HG02870 (cell line): Measurements from ENCODE around the gene SLC6A12.
"Not testable (repeated sequence)": the region's sequence is repeated elsewhere in the genome, so short reads cannot be mapped to it uniquely, and the experiment has no call there.

Experiments
- ATAC-seq: cut with Tn5 transposase; IDR thresholded peaks from one replicate; pipeline ENCODE4 v1.9.1; 2021; ENCODE audit warnings: mild to moderate bottlenecking, moderate library complexity; ENCODE audit not compliant: unreplicated experiment

The SLC6A12 gene

DNA sequence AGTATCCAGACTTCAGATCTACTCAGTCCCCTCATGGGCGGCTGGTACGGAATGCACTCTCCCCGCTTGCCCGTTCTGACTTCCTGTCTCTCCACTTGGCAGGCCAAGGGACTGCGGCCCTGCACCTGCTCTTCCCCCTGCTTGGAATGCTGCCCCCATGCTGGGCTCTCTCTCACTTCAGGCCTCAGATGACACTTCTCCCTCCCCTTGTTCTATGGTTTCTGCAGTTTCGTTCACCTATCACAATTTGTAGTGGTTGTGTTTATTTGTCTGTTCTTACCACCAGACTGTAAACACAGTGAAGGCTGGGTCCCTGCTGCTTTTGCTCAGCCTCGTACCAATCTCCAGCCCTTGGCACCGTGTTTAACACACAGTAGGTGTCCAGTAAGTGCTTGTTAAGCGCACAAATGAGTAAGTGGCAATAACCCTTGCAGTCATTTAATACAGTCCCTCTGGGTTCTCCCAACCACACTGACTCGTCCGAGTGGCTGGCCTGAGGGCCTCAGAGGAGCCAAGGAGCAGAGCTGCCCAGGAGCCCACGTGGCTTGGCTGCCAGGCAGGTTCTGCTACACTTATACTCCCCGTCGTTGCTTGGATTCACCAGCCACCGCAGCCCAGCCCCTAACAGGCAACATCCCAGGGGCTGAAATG lies 11.8 kb downstream of the SLC6A12 start:
- ATAC-seq: no peak

DNA sequence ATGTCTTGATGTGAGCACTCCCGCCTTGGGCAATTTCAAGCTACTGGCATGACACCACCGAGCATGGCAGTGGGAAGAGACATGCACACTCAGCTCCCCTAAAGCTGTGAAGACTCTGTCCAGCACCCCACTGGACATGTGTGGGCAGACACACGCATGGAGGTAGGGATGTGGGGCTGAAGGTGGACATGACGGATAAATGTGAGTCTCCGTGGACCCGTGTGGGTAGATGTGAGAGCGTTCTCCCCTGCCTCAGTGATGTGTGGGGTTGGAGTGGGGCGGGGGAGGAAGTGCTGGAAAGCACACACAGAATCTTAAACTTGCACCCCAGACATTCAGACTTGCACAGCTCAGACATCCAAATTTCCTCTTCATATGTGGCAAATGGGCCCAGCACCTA lies 12.6 kb downstream of the SLC6A12 start:
- ATAC-seq: no peak

DNA sequence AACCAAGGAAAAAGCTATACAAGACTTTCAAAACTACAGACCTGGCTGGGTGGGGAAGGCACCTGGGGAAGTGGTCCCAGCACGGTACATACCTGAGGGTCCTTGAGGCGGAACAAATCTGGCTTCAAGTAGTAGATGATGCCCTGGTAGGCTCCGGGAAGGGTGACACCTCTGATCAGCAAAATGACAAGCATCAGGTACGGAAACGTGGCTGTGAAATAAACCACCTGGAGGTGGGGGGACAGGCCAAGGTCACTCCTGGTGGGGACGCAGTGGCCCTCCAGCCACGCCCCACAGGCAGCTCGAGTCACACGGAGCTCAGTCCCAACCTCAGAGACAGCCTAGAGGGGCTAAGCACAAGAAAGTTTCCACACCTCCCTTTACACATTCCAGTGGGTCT lies 15.3 kb downstream of the SLC6A12 start:
- ATAC-seq: no peak

DNA sequence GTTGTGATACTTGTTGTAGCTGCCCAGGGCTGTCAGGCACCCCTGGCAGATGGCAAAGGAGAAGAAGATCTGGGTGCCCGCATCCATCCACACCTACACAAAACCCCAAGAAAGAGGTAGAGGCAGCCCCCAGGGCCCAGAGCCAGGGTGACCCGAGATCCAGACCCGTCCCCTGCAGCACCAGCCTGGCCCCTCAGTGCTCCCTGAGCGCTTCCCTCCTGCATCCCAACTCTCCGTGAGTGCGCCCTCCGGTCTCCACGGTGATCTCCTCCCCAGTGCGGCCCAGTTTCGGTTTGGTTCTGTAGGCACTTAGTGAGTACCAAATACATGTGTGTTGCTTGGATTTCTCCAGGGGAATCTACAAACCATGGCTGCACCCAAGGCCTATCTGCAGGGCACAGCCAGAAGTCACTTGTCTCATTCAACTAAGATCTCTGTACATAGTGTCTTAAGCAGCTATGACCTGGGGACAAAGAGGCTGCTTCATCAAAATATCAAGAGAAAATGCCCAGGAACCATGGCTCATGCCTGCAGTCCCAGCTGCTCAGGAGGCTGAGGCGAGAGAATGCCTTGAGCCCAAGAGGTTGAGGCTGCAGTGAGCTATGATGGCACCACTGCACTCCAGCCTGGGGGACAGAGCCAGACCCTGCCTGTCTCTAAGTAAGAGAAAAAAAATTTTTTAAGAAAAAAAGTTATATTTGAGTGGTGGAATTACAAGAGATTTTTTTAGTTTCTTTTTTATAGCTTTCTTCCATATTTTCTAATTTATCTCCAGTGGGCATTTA lies 15.9 kb downstream of the SLC6A12 start:
- ATAC-seq: no peak

DNA sequence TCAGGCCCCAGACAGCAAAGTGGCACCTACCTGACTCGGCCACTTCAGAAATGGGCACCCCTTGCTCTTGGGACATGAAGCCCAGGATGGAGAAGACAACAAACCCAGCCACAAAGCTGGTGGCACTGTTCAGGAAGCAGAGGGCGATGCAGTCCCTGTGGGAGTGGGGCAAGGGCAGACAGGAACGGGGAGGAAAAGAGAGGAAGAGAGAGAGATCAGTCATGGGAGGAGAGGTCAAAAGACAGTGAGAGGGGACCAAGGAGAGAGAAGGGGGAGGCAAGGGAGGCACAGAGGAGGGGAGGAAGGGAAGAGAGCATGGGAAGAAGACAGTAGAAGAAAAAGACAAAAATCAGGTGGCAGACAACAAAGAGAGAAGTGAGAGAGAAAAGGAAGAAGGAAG lies 16.6 kb downstream of the SLC6A12 start:
- ATAC-seq: no peak

DNA sequence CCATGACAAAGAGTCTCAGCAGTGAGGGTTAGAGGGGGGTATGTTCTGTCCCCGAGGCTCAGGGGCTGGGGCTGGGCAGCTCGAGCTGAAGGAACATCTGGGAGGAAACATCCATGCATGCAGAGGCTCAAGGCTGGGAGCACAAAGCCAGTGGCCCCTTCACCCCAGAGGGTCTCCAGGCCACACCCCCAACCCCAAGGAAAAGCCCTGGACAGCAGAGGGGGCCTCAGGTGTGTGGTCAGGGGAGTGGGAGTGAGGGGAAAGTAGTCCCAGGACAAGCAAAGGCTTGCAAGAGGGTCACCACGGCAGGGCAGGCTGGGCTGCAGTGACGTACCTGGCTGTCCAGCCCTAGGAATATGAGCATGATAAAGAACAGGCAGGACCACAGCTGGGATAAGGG lies 17.5 kb downstream of the SLC6A12 start:
- no peak for ATAC-seq

DNA sequence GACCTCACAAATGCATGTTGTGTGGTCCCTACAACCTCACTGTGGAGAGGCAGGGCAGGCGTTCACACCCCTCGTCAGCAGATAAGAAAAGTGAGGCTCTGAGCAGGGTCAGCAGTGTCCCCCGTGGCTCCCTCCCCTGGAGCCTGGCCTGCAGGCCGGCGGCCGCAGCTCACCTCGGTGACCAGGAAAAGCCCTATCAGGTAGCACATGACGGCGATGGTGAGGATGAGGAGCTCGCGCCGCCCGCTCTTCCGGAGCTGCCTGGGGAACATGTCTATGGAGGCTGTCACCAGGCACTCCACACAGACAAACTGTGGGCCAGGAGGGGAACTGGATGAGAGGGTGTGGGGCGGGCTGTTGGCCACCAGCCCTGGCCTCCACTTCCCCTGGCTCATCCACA lies 18.0 kb downstream of the SLC6A12 start:
- no peak for ATAC-seq

DNA sequence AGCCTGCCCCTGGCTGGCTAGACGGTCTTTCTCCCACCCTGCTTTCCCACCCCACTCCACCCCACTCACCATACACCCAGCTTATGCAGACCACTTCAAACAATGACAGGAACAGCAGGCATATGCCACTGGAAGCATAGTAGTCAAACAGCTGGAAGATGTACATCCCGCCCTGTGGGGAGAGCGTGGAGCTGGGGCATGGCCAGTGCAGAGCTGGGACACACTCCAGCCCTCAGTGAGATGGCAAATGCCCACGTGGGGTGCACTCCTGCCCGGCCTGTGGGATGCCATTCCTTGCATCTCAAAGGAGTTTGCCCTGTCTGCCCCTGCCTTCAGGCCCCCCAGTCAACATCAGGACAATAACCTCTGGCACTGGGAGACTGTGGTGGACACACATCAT lies 18.8 kb downstream of the SLC6A12 start:
- no peak for ATAC-seq

DNA sequence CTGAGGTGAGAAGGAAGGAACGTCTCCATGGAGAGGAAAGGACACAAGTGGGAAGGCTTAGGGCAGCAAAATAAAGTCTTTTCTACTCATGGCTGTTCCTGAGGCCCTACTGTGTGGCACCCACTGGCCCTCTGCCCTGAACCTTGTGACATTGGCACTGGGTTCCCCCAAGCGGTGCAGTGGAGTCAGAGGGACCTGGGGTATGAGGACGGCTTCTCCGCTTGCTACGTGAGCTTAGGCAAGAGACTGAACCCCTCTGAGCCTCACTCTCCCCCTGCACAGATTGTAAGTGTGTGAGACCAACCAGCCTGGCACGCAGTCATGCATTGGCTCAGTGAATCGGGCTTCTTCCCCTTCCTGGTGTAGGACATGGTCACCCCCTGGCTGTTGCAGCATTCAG lies 19.7 kb downstream of the SLC6A12 start:
- no peak for ATAC-seq

DNA sequence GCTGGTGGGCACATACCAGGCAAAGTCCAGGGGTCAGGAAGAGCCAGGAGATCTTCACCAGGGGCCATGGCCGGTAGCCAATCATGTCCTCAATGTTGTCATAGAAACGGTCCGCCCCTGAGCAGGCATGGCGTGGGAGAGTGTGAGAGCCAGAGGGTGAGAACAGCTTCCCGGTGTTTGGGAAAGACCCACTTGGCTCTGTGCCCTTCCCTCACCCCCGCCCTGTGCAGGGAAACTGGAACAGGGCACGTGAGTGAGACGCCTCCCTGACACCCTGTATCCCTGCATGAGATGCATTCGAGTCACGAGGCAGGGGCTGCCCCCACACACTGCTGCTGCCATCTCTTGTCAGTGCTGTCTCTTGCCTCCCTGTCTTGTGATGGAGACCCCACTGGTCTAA lies 20.7 kb downstream of the SLC6A12 start:
- ATAC-seq: no peak

DNA sequence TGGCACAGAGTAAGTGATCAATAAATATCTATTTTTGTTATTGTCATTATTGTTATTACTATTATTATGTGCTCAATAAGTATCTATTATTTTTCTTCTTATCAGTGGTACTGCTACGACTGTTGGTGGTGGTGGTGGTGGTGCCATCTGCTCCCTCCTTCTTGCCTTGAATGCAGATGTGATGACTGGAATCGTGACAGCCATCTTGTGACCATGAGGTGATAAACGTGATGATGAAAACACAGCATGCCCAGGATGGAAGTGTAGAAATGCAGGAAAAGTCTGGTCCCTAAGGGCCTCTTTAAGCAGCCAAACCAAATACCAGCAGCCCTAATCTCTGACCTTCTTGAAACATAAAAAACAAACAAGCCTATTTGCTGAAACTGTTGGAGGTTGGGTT lies 22.4 kb downstream of the SLC6A12 start:
- ATAC-seq: no peak

DNA sequence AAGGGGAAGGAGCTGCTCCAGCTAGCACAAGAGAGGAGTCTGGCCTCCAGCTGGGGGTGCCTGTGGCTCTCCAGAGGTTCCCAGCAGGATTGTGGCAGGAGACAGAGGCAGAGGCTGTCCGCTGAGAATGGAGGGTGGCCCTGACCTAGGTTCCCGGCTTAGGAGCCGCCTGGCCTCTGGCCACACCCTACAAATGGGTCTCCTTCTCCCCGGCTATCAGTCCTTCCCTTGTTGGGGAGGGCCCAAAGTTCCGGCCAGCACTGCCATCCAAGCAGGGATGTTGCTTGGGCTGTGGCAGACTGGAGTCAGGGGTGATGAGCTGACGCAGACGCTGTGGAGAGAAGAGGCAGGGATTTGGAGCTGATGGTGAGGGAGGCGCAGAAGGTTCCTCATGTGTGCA lies 23.1 kb downstream of the SLC6A12 start:
- no peak for ATAC-seq

DNA sequence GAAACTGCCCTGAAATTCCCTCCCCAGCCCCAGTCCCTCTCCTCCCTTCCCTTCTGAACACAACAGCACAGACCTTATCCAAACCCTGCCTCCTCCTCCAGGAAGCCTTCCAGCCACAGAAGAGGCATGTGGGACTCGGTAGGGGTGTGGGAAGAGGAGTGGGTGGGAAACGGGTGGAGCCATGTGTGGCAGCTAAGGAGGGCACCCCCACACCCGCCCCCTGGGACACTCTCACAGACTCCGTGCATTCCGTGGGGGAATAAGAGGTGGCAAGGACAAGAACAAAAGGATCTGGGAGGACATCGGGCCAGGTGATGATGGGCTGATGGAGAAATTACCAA lies 24.4 kb downstream of the SLC6A12 start:
- ATAC-seq: no peak

DNA sequence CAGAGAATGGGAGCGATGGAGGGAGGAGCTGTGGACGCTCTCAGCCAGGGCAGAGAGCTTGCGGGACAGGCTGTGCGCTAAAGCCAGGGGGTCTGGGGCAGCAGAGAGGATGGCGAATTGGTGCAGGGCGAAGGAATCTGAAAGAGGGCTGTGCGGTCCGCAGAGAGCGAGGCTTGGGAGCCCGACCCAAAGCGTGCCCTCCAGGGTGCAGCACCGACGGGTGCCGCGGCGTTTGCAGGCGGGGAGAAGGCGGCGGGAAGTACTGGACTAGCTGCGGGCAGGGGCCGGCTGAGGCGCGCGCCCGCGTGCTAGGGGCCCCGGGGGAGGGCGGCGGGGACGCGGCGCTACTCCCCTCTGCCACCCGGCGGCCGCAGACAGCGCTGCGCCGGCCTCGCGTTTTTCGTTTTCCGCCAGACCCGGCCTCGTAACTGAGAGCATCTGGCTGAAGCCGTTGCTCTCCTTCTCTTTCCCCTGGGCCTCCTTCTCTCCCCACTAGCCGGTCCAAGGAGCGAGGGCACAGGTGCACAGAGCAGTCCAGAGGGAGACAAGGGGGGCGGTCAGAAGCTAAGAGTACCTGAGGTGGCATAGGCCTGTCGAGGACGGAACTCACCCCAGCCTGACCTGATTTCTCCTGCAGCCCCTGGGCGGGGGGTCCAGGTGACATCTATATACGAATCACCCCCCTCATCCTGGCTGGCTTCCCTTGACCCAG lies 24.9 kb downstream of the SLC6A12 start:
- no peak for ATAC-seq

DNA sequence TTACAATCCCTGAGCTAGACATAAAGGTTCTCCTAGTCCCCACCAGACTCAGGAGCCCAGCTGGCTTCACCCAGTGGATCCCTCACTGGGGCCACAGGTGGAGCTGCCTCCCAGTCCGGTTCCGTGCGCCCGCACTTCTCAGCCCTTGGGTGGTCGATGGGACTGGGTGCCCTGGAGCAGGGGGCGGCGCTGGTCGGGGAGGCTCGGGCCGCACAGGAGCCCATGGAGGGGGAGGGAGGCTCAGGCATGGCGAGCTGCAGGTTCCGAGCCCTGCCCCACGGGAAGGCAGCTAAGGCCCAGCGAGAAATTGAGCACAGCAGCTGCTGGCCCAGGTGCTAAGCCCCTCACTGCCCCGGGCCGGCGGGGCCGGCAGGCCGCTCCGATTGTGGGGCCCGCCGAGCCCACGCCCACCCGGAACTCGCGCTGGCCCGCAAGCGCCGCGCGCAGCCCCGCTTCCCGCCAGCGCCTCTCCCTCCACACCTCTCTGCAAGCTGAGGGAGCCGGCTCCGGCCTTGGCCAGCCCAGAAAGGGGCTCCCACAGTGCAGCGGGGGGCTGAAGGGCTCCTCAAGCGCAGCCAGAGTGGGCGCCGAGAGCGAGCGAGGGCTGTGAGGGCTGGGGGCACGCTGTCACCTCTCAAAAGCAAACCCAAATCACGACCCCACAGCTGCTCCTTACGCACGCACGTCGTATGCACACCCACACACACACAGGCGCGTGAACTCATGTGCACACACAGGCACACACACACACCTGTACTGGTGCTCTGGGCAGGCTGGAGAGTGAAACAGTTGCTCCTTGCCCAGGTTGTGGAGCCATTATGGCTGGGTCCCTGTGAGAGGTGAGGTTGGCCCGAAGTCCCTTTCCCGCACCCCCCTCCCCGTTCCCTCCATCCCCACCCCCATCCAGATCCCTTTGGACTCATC lies 25.7 kb downstream of the SLC6A12 start:
- not testable (repeated sequence) for ATAC-seq

DNA sequence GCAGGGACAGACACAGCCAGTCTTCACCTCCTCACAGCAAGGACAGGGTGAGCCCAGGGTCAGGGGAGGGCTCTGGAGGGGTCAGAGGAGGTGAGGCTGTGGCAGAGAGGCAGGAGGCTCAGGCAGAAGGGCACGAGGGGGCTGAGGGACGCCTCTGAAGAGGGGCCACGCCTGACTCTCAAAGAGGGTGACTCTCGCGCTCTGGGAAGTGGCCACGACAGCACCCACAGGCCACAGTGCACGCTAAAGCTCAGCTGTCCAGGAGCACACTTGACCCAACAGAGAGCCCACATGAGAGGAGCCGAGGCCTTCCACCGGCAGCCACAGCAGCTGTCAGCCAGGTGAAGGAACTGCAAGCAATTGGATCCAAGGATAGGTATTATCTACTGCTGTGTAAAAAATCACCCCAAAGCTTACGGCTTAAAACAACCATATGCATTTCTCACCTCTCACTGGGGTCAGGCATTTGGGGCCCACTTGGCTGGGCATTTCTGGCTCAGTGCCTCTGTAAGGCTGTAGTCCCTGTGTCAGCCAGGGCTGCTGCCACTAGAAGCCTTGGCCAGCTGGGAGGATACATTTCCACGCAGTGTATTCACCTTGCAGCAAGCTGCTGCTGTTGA lies 27.8 kb downstream of the SLC6A12 start:
- no peak for ATAC-seq

DNA sequence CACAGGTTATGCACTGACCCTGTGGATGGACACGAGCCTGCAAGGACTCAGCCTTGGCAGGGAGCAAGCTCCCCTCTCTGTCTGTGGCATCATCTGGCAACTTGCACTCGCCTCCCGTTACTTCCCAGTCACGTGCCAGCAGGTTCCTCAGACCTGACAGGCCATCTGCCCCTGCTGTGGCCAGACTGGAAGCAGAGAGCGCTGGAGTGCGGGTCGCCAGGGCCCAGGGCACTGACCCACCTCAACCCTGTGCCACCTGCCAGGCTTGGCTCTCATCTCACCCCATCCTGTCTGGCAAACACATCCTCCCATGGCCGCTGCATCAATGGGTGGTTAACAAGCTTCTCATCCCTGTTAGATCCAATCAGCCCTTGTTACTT lies 28.4 kb downstream of the SLC6A12 start:
- no peak for ATAC-seq

DNA sequence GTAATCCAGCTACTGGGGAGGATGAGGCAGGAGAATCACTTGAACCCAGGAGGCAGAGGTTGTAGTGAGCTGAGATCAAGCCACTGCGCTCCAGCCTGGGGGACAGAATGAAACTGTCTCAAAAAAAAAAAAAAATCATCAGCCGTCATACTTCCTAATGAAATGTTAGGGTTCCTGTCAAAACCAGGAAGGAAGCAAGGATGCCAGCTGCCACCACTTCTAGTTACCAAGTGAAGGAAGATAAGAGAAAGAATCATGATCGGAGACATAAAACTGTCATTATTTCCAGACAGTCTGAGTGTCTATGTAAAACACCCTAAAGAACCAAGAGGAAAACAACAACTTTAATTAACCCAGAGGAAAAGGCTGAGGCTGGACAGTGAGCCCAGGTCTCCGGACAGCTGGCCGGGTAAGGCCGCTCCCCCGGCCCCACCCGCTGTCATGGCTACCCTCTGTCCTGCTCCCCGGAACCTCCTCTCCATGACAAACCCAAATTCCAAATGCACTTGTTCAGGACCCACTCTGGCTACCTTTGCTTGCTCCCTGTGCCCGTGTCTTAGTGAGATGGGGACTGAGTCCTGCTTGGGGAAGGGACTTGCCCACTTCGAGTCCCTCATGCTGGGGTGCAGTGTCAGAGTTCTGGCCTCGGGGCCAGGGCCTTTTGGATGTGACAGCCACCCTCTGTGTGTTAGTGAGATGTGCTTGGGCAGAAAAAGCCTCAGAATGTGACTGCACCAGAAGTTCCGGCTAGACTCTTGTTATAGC lies 29.0 kb downstream of the SLC6A12 start:
- no peak for ATAC-seq

DNA sequence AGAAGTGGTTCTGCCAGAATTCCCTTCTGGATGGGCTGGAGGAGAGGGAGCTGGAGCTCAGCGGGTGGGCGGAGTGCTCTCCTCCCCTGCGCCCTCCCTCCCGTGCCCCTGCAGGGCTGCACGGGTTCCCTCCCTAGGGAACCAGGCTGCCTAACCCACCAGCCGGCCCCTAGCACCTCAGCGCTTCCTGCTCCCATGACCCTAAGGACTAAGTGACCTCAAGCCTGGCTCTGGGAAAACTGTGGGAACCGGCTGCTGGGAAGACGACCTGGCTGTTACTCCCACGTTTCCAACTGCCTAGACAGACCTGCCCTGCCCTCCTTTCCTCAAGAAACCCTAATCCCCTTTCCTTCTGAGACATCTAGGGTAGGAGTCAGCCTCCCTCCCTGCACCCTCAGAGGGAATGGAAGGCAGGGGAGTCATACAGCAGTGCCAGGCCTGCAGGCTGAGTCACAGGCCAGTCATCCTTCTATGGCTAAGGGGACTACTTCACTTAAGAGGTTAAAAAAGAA lies 31.5 kb downstream of the SLC6A12 start:
- ATAC-seq: no peak

DNA sequence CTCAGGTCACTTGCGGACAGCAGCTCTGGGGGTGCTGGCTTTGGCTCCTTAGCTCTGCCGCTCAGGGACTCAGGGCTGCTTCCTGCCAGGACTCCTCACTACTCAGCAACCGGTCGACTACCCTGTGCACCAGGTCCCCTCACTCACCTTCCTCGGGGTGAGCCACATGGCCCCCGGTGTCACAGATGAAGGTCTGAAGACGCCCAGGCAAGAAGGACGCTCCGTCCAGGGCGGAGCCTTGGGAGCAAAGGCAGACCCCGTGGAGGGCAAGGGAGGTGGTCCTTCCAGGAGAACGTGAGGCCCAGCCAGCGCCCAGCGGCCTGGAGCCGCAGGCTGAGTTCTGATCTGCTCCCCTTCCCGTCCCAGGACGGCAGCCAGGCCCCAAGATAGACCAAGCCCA lies 32.0 kb downstream of the SLC6A12 start:
- no peak for ATAC-seq
